ENCODE results near the gene HINT3.

HINT3 gene

DNA sequence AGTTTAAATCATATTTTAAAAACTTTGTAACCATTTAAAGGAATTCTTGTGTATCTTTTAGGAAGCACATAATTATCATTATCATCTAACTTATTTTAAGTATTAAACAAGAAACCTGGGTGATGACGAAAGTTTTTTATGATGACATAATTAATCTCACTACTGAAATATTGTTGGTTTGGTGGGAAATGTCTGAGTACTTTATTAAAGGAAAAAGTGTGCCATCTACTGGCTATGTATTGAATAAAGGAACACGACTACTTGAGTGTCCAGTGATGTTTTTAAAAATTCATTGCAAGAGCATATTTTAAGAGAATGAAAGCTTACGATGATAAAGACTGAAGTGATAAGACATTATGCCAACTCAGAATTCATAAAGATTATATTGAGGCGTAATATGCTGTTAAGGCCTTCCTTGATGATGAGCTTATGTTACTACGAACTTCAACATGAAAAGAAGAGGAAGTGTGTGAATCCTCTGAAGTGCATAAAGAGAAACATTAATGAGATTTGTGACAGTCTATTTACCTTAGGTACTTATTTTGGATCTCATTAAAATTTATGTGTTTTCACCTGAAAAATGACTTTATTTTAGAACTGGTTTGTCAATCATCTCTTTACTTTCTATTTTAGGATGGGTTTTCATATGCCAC is 17.8 kb downstream of the HINT3 start:
- TF ChIP-seq, protein P1, sequence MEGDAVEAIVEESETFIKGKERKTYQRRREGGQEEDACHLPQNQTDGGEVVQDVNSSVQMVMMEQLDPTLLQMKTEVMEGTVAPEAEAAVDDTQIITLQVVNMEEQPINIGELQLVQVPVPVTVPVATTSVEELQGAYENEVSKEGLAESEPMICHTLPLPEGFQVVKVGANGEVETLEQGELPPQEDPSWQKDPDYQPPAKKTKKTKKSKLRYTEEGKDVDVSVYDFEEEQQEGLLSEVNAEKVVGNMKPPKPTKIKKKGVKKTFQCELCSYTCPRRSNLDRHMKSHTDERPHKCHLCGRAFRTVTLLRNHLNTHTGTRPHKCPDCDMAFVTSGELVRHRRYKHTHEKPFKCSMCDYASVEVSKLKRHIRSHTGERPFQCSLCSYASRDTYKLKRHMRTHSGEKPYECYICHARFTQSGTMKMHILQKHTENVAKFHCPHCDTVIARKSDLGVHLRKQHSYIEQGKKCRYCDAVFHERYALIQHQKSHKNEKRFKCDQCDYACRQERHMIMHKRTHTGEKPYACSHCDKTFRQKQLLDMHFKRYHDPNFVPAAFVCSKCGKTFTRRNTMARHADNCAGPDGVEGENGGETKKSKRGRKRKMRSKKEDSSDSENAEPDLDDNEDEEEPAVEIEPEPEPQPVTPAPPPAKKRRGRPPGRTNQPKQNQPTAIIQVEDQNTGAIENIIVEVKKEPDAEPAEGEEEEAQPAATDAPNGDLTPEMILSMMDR (IDR thresholded peaks at IDR 0.05; ENCODE audit: low read depth, low read length, missing control alignments), result peak; percentile 40
- no peak for DNase-seq (ENCODE audit: low read depth)
- no peak overlapping the region for H3K4me3 ChIP-seq (ENCODE audit: low read depth, low read length)

DNA sequence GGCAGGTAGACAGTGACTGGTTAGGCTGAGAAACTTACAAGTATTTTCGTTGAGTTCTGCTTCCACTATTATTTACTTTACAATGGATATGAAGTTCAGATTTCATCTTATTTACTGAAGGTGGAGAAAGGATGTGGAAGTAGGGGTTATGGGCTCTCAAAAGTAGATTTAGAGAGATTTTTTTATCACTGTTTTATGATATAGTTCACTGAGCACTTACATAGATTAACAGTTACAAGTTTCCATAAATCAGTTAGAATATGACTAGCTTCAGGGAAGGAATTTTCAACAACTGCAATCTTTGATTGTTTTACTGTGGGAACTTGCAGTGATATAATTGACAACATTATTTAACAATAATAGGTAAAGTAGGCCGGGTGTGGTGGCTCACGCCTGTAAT is 22.5 kb downstream of the HINT3 start:
- TF ChIP-seq, protein P1 (IDR thresholded peaks at IDR 0.05; ENCODE audit: low read depth, low read length, missing control alignments), result no peak
- no peak for DNase-seq (ENCODE audit: low read depth)
- no peak overlapping the region for H3K4me3 ChIP-seq (ENCODE audit: low read depth, low read length)

DNA sequence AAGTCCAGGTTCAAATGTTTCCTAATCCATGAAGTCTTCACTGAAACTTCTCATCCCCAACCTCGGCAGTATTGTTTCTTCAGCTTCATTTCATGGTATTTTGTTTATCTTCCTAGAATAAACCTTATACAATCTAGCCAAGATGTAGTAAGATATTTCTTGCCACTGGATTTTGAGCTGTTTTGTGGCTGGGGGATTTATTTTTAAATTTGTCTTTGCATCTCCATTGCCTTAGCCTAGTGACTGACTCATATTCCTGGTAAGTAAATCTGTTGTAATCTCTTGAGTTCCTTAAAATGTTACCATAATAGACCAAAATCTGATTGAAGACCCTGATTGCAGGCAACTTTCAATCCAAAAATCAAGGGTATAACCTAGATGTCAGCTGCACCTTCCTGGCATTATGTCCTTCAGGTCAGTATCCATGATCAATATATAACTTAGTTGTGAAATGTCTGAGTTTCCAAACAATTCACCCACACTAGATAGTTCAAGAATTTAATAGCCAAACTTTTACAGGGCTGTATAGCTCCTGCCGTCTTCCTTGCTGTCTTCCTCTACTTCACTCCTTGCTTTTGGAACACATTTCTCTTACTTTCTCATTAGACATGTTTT is 25.1 kb downstream of the HINT3 start:
- TF ChIP-seq, protein P1 (IDR thresholded peaks at IDR 0.05; ENCODE audit: low read depth, low read length, missing control alignments), result no peak
- DNase-seq (ENCODE audit: low read depth), result no peak

DNA sequence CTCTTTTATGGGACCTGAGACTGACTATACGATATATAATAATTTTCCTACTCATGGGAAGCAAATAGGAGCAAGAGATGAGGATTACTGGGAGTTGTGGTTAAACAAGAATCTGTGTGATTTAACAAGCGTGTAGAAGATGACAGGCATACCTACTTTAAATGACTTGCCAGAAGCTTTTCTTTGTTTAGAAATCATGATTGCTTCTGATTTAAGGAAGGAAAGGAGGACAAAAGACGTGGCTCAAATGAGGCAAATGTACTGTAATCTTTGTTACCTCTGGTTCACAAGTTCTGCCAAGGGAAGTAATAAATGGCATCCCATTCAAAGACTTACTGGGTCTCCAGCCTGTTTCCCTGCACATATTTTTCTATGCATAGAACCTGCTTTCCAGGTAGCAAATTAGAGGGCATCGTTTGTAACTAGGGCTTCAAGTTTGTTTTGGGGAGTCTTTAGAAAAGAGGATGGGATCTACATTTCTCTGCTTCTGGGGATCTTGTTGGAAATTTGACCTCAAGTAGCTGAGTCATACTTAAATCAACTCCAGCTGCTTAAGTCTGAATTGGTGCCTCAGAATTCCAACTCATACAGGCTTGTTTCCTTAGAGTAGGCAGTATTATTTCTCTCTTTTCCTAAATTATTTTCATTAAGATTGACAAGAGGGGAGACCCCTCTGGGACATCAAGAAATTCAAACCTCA is 26.8 kb downstream of the HINT3 start:
- TF ChIP-seq, protein P1 (IDR thresholded peaks at IDR 0.05; ENCODE audit: low read depth, low read length, missing control alignments), result no peak
- H3K4me3 ChIP-seq (ENCODE audit: low read depth, low read length), result no peak overlapping the region

More for the DNA sequence above, 25.1 kb downstream of the HINT3 start:
- H3K4me3 ChIP-seq (ENCODE audit: low read depth, low read length), result no peak overlapping the region

DNA sequence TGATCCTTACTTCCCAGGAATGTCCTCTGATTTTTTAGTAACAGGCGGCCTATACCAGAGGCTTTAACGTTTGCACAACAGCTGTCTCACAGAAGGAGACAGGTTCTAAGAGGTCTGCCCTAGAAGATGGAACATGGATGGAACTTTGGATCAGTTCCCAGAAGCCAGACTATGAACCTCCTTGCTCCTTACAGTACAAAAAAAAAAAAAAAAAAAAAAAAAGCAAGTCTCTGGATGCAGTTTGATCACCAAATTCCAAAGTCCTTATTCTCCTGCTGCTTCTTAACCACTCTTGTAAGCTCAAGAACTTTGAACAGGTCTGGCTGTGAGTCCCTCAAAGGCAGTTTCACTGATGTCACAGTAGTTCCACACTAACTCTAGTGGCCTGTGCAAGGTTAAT is 27.7 kb downstream of the HINT3 start:
- DNase-seq (ENCODE audit: low read depth), result no peak
- H3K4me3 ChIP-seq (ENCODE audit: low read depth, low read length), result no peak overlapping the region
- TF ChIP-seq, protein P1 (IDR thresholded peaks at IDR 0.05; ENCODE audit: low read depth, low read length, missing control alignments), result no peak

More for the DNA sequence above, 26.8 kb downstream of the HINT3 start:
- no peak for DNase-seq (ENCODE audit: low read depth)

DNA sequence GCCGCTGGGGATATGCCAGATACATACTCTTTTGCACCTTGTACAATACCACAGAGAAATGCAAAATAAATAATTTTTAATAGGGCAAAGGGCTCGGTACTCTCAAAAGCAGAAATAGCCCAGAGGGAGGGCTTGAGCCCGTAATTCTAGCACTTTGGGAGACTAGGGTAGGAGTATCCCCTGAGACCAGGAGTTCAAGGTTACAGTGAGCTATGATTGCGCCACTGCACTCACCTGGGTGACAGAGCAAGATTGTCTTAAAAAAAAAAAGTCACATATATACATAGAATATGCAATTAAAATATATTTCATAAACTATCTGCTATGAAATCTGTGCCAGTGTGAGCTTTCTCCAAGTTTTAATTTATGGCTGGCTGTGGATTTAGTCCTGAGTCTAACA is 29.0 kb downstream of the HINT3 start:
- peak overlapping the region; percentile 85 for H3K4me3 ChIP-seq (ENCODE audit: low read depth, low read length)
- TF ChIP-seq, protein P1 (IDR thresholded peaks at IDR 0.05; ENCODE audit: low read depth, low read length, missing control alignments), result no peak
- DNase-seq (ENCODE audit: low read depth), result no peak

Data from GM12864 (cell line).